ENCODE data around the gene RASGRF2. TPM values are rescaled to one million over a fixed set of nuclear protein-coding genes. Genes with fewer than 3 reads are reported as not detected.

Gene RASGRF2
- total and polyA plus RNA-seq, 2 of the 8 experiments (the other 6 are each of a cell fraction or from before 2014, with no cell fraction given), result 2.6 to 29.5 TPM

- POLR2A ChIA-PET (ENCODE audit: partially characterized antibody), result no interaction called here
- Histone ChIP-seq H2BK15ac (ENCODE audit: low read length) (no peak overlapping the region), H3K23ac (ENCODE audit: insufficient read length) (no peak overlapping the region), H3K23me2 (ENCODE audit: low read depth, low read length) (no peaks in the 10 kb centered on the region), H4K5ac (ENCODE audit: insufficient read length, low read depth, low read length) (no peak overlapping the region), H2AFZ (ENCODE audit: low read length) (no peak overlapping the region), H3K79me1 (ENCODE audit: low read depth, low read length) (no peaks in the 10 kb centered on the region), H3K14ac (ENCODE audit: insufficient read length) (no peak overlapping the region), H4K91ac (replicated peaks; ENCODE audit: insufficient read length, low read length) (no peak overlapping the region), H3K27me3 (replicated peaks in 1 of 4; ENCODE audit: control insufficient read depth in 3 of 4, extremely low read depth in 1 of 4, insufficient read depth in 3 of 4, low read length in 3 of 4) (no peaks in the 10 kb centered on the region), H3K4ac (replicated peaks; ENCODE audit: insufficient read length, low read depth, low read length) (no peak overlapping the region), H3K18ac (ENCODE audit: extremely low read depth, low read length) (no peak overlapping the region), H2BK20ac (ENCODE audit: low read length) (no peak overlapping the region), H3K56ac (replicated peaks; ENCODE audit: insufficient read length, low read depth, low read length) (no peak overlapping the region), H3K4me3 (ENCODE audit: extremely low read depth in 1 of 4, insufficient read depth in 2 of 4, low read depth in 3 of 4, low read length in 4 of 4) (no peak overlapping the region), H2BK12ac (ENCODE audit: low read depth, low read length) (no peak overlapping the region), H3K4me2 (ENCODE audit: insufficient read depth in 1 of 2, low read depth in 2 of 2, low read length in 2 of 2) (no peak overlapping the region), H2BK5ac (ENCODE audit: low read depth, low read length) (no peak overlapping the region), H4K20me1 (replicated peaks in 1 of 2; ENCODE audit: control insufficient read depth in 1 of 2, insufficient read depth in 2 of 2, low read length in 2 of 2) (no peaks in the 10 kb centered on the region), H3K9me3 (ENCODE audit: insufficient read depth in 2 of 2, low read depth in 1 of 2, low read length in 1 of 2) (no peaks in the 10 kb centered on the region), H3K9ac (replicated peaks in 1 of 4; ENCODE audit: extremely low read depth in 1 of 4, low read depth in 3 of 4, low read length in 3 of 4) (no peak overlapping the region), H3K36me3 (ENCODE audit: control insufficient read depth in 2 of 4, insufficient read depth in 4 of 4, low read length in 3 of 4) (no peaks in the 10 kb centered on the region), H2BK120ac (replicated peaks; ENCODE audit: low read depth, low read length) (no peak overlapping the region), H2AK5ac (ENCODE audit: low read depth, low read length) (no peak overlapping the region), H4K8ac (ENCODE audit: extremely low read depth, insufficient read depth, low read length) (no peak overlapping the region), H3K27ac (ENCODE audit: low read depth, low read length) (no peak overlapping the region), H3K79me2 (ENCODE audit: control insufficient read depth in 1 of 2, insufficient read depth in 2 of 2, low read length in 2 of 2) (no peaks in the 10 kb centered on the region), H3K4me1 (replicated peaks in 1 of 4; ENCODE audit: control insufficient read depth in 3 of 4, insufficient read depth in 4 of 4, low read length in 3 of 4) (no peaks in the 10 kb centered on the region)
- WGBS, 2 experiments (ENCODE audit: extremely low coverage in 1 of 2, insufficient coverage in 1 of 2, insufficient read length in 1 of 2, insufficient replicate concordance in 2 of 2, low coverage in 1 of 2, low lambda C conversion rate in 2 of 2, missing lambda C conversion rate in 1 of 2), result 91% methylated on average over 3 of the region's 3 CpGs; no CpG with 5 or more reads in 1 of the 2 experiments
- DNase-seq (ENCODE audit: low read depth in 1 of 2, low spot score in 2 of 2) (no peak), FAIRE-seq (no peak)
- CTCF ChIA-PET (ENCODE audit: partially characterized antibody), result interaction anchor here (0.9 to 1.5 kb wide), 4 partner anchors 11 to 243 kb away, joined by 3 to 4 read pairs (median 3); no protein-coding TSS in a partner anchor
- TF ChIP-seq SAP30 (IDR thresholded peaks at IDR 0.05; ENCODE audit: insufficient read depth, insufficient replicate concordance, low read length) (no peak), POLR2A (IDR thresholded peaks at IDR 0.05; ENCODE audit: control extremely low read depth in 1 of 2, low read depth in 2 of 2, low read length in 2 of 2) (no peak), TCF12 (IDR thresholded peaks at IDR 0.05; ENCODE audit: low read depth, low read length) (no peak), ATF3 (IDR thresholded peaks at IDR 0.05; ENCODE audit: insufficient read depth, low read depth, low read length) (no peak), GABPA (IDR thresholded peaks at IDR 0.05; ENCODE audit: borderline replicate concordance, insufficient read depth, low read length) (no peak), RXRA (IDR thresholded peaks at IDR 0.05; ENCODE audit: insufficient read depth, low read depth, low read length) (no peak), HDAC6 (IDR thresholded peaks at IDR 0.05; ENCODE audit: low read depth, low read length) (no peak), RAD21 (IDR thresholded peaks at IDR 0.05 in 1 of 2, conservative IDR thresholded peaks at IDR 0.05 in 1 of 2; ENCODE audit: low read depth in 2 of 2, low read length in 2 of 2) (no peak), BRCA1 (IDR thresholded peaks at IDR 0.05; ENCODE audit: low read depth, low read length) (no peak), YY1 (IDR thresholded peaks at IDR 0.05; ENCODE audit: low read depth, low read length) (no peak), HDAC2 (IDR thresholded peaks at IDR 0.05; ENCODE audit: borderline replicate concordance in 1 of 2, low read depth in 2 of 2, low read length in 2 of 2) (no peak), ATF2 (IDR thresholded peaks at IDR 0.05; ENCODE audit: low read length) (no peak)
Measured at GRCh38 chr5:80930940-80931339, 29.2 kb upstream of the RASGRF2 start.

Measured in H1 (cell line).